Neural progenitor cell (in vitro differentiated cells): ENCODE measurements around the gene INPP5K. TPM values are rescaled to one million over a fixed set of nuclear protein-coding genes. Genes with fewer than 3 reads are reported as not detected.

Experiments
- DNase-seq: peaks from one replicate; pipeline ENCODE4 v3.0.0-alpha.2; 2016; ENCODE audit warnings: low spot score
- H2AFZ ChIP-seq: fragments of 200-600 bp; sonication (generic); replicated peaks from 2 replicates; pipeline ENCODE4 v1.6.1; 2016; ENCODE audit warnings: antibody characterized with exemption
- H3F3A ChIP-seq: fragments of 200-600 bp; sonication (generic); 2 replicates; pipeline ENCODE4 v1.6.1; 2016; ENCODE audit warnings: antibody characterized with exemption, low read depth
- H3K27ac ChIP-seq: fragments of 200-600 bp; sonication (generic); 2 replicates; pipeline ENCODE4 v1.5.1; 2016; ENCODE audit warnings: mild to moderate bottlenecking
- H3K27me3 ChIP-seq: fragments of 200-600 bp; sonication (generic); 2 replicates; pipeline ENCODE4 v1.6.1; 2016; ENCODE audit warnings: mild to moderate bottlenecking, moderate library complexity
- H3K36me3 ChIP-seq: fragments of 200-600 bp; sonication (generic); 2 replicates; pipeline ENCODE4 v1.5.1; 2016
- H3K4me1 ChIP-seq: fragments of 200-600 bp; sonication (generic); 2 replicates; pipeline ENCODE4 v1.6.1; 2016; ENCODE audit warnings: mixed run types
- H3K4me2 ChIP-seq: fragments of 200-600 bp; sonication (generic); 2 replicates; pipeline ENCODE4 v1.6.1; 2016
- H3K4me3 ChIP-seq: fragments of 200-600 bp; sonication (generic); 2 replicates; pipeline ENCODE4 v1.5.1; 2016
- H3K79me2 ChIP-seq: fragments of 200-600 bp; sonication (generic); 2 replicates; pipeline ENCODE4 v1.6.1; 2016; ENCODE audit warnings: low read depth
- H3K9ac ChIP-seq: fragments of 200-600 bp; sonication (generic); 2 replicates; pipeline ENCODE4 v1.6.1; 2016
- H3K9me3 ChIP-seq: fragments of 200-600 bp; sonication (generic); 2 replicates; pipeline ENCODE4 v1.5.1; 2016; ENCODE audit warnings: low read depth
- H4K20me1 ChIP-seq: fragments of 200-600 bp; sonication (generic); 2 replicates; pipeline ENCODE4 v1.6.1; 2016; ENCODE audit warnings: low read depth
- H3K27ac Mint-ChIP-seq: 3 replicates; pipeline ENCODE4 v1.8.0; 2021; ENCODE audit warnings: mixed read lengths
- H3K27me3 Mint-ChIP-seq: 2 replicates; pipeline ENCODE4 v1.8.0; 2022; ENCODE audit warnings: low read depth, mild to moderate bottlenecking, inconsistent platforms, moderate library complexity, mixed read lengths; ENCODE audit not compliant: insufficient read depth
- H3K36me3 Mint-ChIP-seq: 3 replicates; pipeline ENCODE4 v1.8.0; 2021; ENCODE audit warnings: mixed read lengths
- H3K4me1 Mint-ChIP-seq: 3 replicates; pipeline ENCODE4 v1.8.0; 2021; ENCODE audit warnings: mixed read lengths
- H3K4me3 Mint-ChIP-seq: 3 replicates; pipeline ENCODE4 v1.8.0; 2021; ENCODE audit warnings: mild to moderate bottlenecking, moderate library complexity, mixed read lengths
- H3K9me3 Mint-ChIP-seq: 3 replicates; pipeline ENCODE4 v1.8.0; 2020; ENCODE audit warnings: mixed read lengths
- EZH2 ChIP-seq: fragments of 200-600 bp; sonication (generic); IDR thresholded peaks from 2 replicates; pipeline ENCODE4 v1.6.1; 2017; ENCODE audit warnings: antibody characterized with exemption, mild to moderate bottlenecking, moderate library complexity
- EZH2phosphoT487 ChIP-seq: fragments of 200-600 bp; sonication (generic); IDR thresholded peaks from 2 replicates; pipeline ENCODE4 v1.6.1; 2017; ENCODE audit warnings: antibody characterized with exemption
- total RNA-seq: library from RNA; depleted of rRNA; stranded (reverse); fragments of >200 nt; gene quantifications from 2 replicates; pipeline ENCODE4 v1.2.3, GENCODE V29; 2015; ENCODE audit warnings: low replicate concordance
- TF ChIP-seq, protein P1 (sequence below): fragments of 200-600 bp; sonication (generic); IDR thresholded peaks from 2 replicates; pipeline ENCODE4 v1.5.1; 2017; ENCODE audit warnings: antibody characterized with exemption, mild to moderate bottlenecking

Gene INPP5K
- total RNA-seq, 1 donor from 2014 or later: 11.7 TPM

DNA sequence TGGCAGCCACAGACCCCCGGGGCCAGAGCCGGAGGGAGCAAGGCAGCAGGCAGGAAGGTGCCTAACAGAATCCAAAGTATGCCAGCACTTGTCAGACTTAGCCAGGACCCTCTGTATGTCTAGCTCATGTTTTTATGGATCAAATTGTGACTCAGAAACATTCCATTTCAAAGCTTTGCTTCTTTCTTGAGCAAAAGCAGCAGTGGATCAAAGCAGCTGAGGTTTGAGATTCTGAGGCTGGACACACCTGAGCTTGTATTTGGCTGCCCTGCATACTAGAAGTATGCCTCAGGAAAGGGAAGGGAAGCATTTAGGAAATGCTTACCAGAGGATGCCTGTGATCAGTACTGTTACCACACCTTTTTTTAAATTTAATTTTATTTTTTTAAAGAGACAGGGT is 18.2 kb downstream of the INPP5K start:
- Histone ChIP-seq H3K9ac (no peak overlapping the region), H3K79me2 (no peaks in the 10 kb centered on the region), H3K27me3 (no peaks in the 10 kb centered on the region), H3F3A (no peaks in the 10 kb centered on the region), H3K36me3 (no peaks in the 10 kb centered on the region), H2AFZ (no peak overlapping the region), H3K9me3 (no peaks in the 10 kb centered on the region), H3K4me2 (no peak overlapping the region), H4K20me1 (no peaks in the 10 kb centered on the region), H3K4me3 (no peak overlapping the region), H3K4me1 (no peaks in the 10 kb centered on the region), H3K27ac (no peak overlapping the region)
- Mint-ChIP-seq H3K4me3 (no peak overlapping the region), H3K36me3 (no peaks in the 10 kb centered on the region), H3K4me1 (peaks cover 8% of the 10 kb centered on the region), H3K27ac (no peak overlapping the region), H3K27me3 (peaks cover 6% of the 10 kb centered on the region), H3K9me3 (no peaks in the 10 kb centered on the region)
- TF ChIP-seq EZH2 (no peak), EZH2phosphoT487 (no peak)
- TF ChIP-seq, protein P1, sequence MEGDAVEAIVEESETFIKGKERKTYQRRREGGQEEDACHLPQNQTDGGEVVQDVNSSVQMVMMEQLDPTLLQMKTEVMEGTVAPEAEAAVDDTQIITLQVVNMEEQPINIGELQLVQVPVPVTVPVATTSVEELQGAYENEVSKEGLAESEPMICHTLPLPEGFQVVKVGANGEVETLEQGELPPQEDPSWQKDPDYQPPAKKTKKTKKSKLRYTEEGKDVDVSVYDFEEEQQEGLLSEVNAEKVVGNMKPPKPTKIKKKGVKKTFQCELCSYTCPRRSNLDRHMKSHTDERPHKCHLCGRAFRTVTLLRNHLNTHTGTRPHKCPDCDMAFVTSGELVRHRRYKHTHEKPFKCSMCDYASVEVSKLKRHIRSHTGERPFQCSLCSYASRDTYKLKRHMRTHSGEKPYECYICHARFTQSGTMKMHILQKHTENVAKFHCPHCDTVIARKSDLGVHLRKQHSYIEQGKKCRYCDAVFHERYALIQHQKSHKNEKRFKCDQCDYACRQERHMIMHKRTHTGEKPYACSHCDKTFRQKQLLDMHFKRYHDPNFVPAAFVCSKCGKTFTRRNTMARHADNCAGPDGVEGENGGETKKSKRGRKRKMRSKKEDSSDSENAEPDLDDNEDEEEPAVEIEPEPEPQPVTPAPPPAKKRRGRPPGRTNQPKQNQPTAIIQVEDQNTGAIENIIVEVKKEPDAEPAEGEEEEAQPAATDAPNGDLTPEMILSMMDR: no peak
- no peak for DNase-seq

- Histone ChIP-seq H2AFZ (no peak overlapping the region), H3K27me3 (no peaks in the 10 kb centered on the region), H3K9ac (no peak overlapping the region), H3K4me1 (peaks cover 2% of the 10 kb centered on the region), H3F3A (no peaks in the 10 kb centered on the region), H3K4me3 (no peak overlapping the region), H3K9me3 (no peaks in the 10 kb centered on the region), H3K79me2 (no peaks in the 10 kb centered on the region), H3K4me2 (no peak overlapping the region), H4K20me1 (no peaks in the 10 kb centered on the region), H3K27ac (no peak overlapping the region), H3K36me3 (no peaks in the 10 kb centered on the region)
- peaks cover 10% of the 10 kb centered on the region for H3K4me1 Mint-ChIP-seq
- H3K27ac Mint-ChIP-seq: no peak overlapping the region
- H3K27me3 Mint-ChIP-seq: peaks cover 6% of the 10 kb centered on the region
- no peaks in the 10 kb centered on the region for H3K36me3 Mint-ChIP-seq
- H3K9me3 Mint-ChIP-seq: no peaks in the 10 kb centered on the region
- no peak for TF ChIP-seq EZH2phosphoT487
- TF ChIP-seq EZH2: no peak
- no peak for DNase-seq
- no peak overlapping the region for H3K4me3 Mint-ChIP-seq
Measured at GRCh38 chr17:1497831-1498230, 18.6 kb downstream of the INPP5K start.

DNA sequence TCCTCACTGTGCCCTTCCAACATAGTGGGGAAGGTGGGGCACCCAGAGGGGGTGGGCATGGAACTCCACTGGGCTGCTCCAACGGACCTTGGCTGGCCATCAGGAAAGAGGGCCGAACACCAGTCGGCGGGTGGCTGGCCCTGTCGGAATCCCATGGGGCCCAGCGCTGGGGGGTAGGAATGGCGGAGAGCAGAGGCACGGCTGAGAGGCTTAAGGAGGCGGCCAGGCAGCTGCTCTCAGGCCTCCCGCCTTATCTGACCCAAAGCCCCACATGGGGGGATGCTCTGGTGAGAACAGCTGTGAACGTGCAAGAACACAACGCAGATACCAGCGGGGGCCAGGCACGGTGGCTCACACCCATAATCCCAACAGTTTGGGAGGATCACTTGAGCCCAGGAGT is 19.5 kb downstream of the INPP5K start:
- TF ChIP-seq, protein P1: no peak
- TF ChIP-seq EZH2phosphoT487 (no peak), EZH2 (no peak)
- H3K4me1 Mint-ChIP-seq: peaks cover 14% of the 10 kb centered on the region
- H3K27ac Mint-ChIP-seq: no peak overlapping the region
- H2AFZ ChIP-seq: no peak overlapping the region
- H3K9me3 Mint-ChIP-seq: no peaks in the 10 kb centered on the region
- no peak overlapping the region for H3K9ac ChIP-seq
- no peaks in the 10 kb centered on the region for H3K79me2 ChIP-seq
- no peak overlapping the region for H3K4me2 ChIP-seq
- no peak for DNase-seq
- peaks cover 6% of the 10 kb centered on the region for H3F3A ChIP-seq
- H3K36me3 Mint-ChIP-seq: no peaks in the 10 kb centered on the region
- peaks cover 6% of the 10 kb centered on the region for H3K27me3 ChIP-seq
- H3K27me3 Mint-ChIP-seq: peaks cover 6% of the 10 kb centered on the region
- H3K9me3 ChIP-seq: no peaks in the 10 kb centered on the region
- no peaks in the 10 kb centered on the region for H4K20me1 ChIP-seq
- H3K4me1 ChIP-seq: peaks cover 8% of the 10 kb centered on the region
- H3K4me3 Mint-ChIP-seq: no peak overlapping the region
- H3K27ac ChIP-seq: no peak overlapping the region
- H3K36me3 ChIP-seq: no peaks in the 10 kb centered on the region
- no peak overlapping the region for H3K4me3 ChIP-seq

- peaks cover 8% of the 10 kb centered on the region for H3F3A ChIP-seq
- no peak overlapping the region for H2AFZ ChIP-seq
- no peak overlapping the region for H3K4me3 ChIP-seq
- H3K27me3 ChIP-seq: peaks cover 7% of the 10 kb centered on the region
- DNase-seq: no peak
- H3K4me3 Mint-ChIP-seq: no peak overlapping the region
- H3K4me1 ChIP-seq: peaks cover 8% of the 10 kb centered on the region
- peaks cover 6% of the 10 kb centered on the region for H3K27me3 Mint-ChIP-seq
- H3K36me3 Mint-ChIP-seq: no peaks in the 10 kb centered on the region
- H3K27ac Mint-ChIP-seq: no peak overlapping the region
- TF ChIP-seq, protein P1: no peak
- TF ChIP-seq EZH2: no peak
- no peak for TF ChIP-seq EZH2phosphoT487
- H3K9ac ChIP-seq: no peak overlapping the region
- no peak overlapping the region for H3K4me2 ChIP-seq
- H3K36me3 ChIP-seq: no peaks in the 10 kb centered on the region
- H3K79me2 ChIP-seq: peaks cover 5% of the 10 kb centered on the region
- H3K9me3 Mint-ChIP-seq: no peaks in the 10 kb centered on the region
- peaks cover 2% of the 10 kb centered on the region for H4K20me1 ChIP-seq
- no peak overlapping the region for H3K27ac ChIP-seq
- no peaks in the 10 kb centered on the region for H3K9me3 ChIP-seq
- peaks cover 14% of the 10 kb centered on the region for H3K4me1 Mint-ChIP-seq
Measured at GRCh38 chr17:1495265-1495989, 21.0 kb downstream of the INPP5K start.
